Endothelial cell of hepatic sinusoid (primary cell): ENCODE results near the gene AHI1.

ENCODE experiments used
- in situ Hi-C: cut with HindIII; loops from 2 replicates; pipeline ENCODE4 v1.10.0; 2017; ENCODE audit warnings: low sequenced_read_pairs

AHI1 gene

GRCh38 chr6:135497412-135498184 is at the start of gene AHI1:
Gene AHI1 (minus strand): TSS chr6:135497740. CDS start chr6:135492237, 5,503 bp downstream.
- in situ Hi-C loops: no loop called here

- in situ Hi-C loops: loop anchor here (5.0 kb wide), 1 partner anchor 40 kb away; no protein-coding TSS in a partner anchor
Observed at GRCh38 chr6:135546680-135547418, 49.3 kb upstream of the AHI1 start.

GRCh38 chr6:135546206-135546605 is 48.7 kb upstream of the AHI1 start:
- in situ Hi-C loops: loop anchor here (5.0 kb wide), 1 partner anchor 41 kb away; no protein-coding TSS in a partner anchor

GRCh38 chr6:135540207-135540840 is 42.8 kb upstream of the AHI1 start:
- in situ Hi-C loops: no loop called here

GRCh38 chr6:135537741-135538301 is 40.3 kb upstream of the AHI1 start:
- in situ Hi-C loops: no loop called here

- in situ Hi-C loops: no loop called here
Observed at GRCh38 chr6:135535989-135536414, 38.5 kb upstream of the AHI1 start.

- in situ Hi-C loops: no loop called here
Observed at GRCh38 chr6:135534773-135535380, 37.3 kb upstream of the AHI1 start.

- in situ Hi-C loops: no loop called here
Observed at GRCh38 chr6:135532559-135532958, 35.0 kb upstream of the AHI1 start.

GRCh38 chr6:135531954-135532490 is 34.5 kb upstream of the AHI1 start:
- in situ Hi-C loops: no loop called here

GRCh38 chr6:135530113-135530512 is 32.6 kb upstream of the AHI1 start:
- in situ Hi-C loops: no loop called here

- in situ Hi-C loops: no loop called here
Observed at GRCh38 chr6:135527960-135528249, 30.4 kb upstream of the AHI1 start.

GRCh38 chr6:135527116-135527959 is 29.8 kb upstream of the AHI1 start:
- in situ Hi-C loops: no loop called here

GRCh38 chr6:135525594-135525993 is 28.1 kb upstream of the AHI1 start:
- in situ Hi-C loops: no loop called here

- in situ Hi-C loops: no loop called here
Observed at GRCh38 chr6:135522965-135523692, 25.6 kb upstream of the AHI1 start.

- in situ Hi-C loops: no loop called here
Observed at GRCh38 chr6:135521431-135521830, 23.9 kb upstream of the AHI1 start.

GRCh38 chr6:135520781-135521180 is 23.2 kb upstream of the AHI1 start:
- in situ Hi-C loops: no loop called here

GRCh38 chr6:135519348-135519747 is 21.8 kb upstream of the AHI1 start:
- in situ Hi-C loops: no loop called here

- in situ Hi-C loops: no loop called here
Observed at GRCh38 chr6:135517527-135517926, 20.0 kb upstream of the AHI1 start.

GRCh38 chr6:135514706-135515105 is 17.2 kb upstream of the AHI1 start:
- in situ Hi-C loops: no loop called here
